NCI-H526 (cell line): ENCODE results near the gene TSSK1B.
"Not testable (repeated sequence)": the region's sequence is repeated elsewhere in the genome, so short reads cannot be mapped to it uniquely, and the experiment has no call there.

Source experiments
- DNase-seq, 2 experiments: peaks; one replicate each; lab custom pipeline; 2025; lab: John Stamatoyannopoulos, UW

TSSK1B gene

DNA sequence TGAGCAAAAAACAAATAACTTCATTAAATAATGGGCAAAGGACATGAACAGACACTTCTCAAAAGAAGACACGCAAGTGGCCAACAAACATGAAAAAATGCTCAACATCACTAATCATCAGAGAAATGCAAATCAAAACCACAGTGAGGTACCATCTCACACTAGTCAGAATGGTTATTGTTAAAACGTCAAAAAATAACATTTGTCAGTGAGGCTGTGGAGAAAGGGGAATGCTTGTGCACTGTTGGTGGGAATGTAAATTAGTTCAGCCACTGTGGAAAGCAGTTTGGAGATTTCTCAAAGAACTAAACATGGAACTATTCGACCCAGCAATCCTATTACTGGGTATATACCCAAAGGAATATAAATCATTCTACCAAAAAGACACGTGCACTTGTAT lies 36.8 kb downstream of the TSSK1B start:
- DNase-seq, result not testable (repeated sequence)

DNA sequence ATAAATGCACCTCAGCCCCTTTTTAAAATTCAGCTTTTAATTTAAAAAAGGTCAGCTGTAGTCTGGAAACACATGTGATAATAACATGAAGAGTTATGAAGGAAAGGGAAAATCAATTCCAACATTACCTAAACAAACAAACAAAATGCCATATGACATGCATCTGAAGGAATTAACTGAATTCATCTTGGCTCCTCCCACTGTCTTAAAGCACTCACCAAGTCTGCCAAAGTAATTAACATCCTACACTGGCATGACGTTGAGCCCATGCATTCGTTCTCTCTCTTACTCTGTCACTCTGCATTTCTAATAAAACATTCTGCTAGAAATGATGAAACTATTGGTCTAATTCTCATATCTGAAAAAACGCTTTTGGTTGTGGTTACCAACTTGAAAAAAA lies 37.7 kb downstream of the TSSK1B start:
- no peak for DNase-seq

DNA sequence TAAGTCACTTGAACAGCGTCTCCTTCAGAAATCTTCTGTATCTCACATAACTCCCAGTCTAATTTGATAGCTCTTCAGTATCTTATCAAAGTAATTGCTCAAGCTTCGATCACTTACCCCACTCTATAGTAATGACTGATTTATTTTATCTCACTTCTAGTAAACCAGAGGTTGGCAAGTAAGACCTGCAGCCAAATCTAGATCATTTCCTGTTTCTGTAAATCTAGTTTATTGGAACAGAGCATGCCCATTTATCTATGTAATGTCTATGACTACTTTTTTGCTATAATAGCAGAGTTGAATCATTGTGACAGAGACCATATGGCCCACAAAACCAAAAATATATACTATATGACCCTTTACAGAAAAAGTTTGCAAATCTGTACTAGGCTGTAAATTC lies 40.1 kb downstream of the TSSK1B start:
- DNase-seq, result no peak

DNA sequence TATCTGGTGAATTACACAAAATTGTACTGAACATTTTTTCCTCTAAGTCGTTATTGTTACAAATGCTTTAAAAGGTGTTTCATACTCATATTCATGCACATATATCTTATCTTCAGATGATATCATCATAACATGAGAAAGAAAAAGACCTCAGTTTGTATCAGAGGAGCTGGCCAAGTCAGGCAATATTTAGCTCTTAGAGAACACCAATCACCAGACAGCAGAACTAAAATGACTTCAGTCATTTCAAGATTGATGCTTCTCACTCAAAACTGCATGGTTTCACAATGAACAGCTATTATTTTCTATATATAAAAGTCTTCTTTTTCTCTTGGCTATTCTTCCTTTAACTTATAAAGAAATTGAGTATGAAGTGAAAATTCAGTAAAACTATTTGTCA lies 44.6 kb downstream of the TSSK1B start:
- DNase-seq, result no peak

DNA sequence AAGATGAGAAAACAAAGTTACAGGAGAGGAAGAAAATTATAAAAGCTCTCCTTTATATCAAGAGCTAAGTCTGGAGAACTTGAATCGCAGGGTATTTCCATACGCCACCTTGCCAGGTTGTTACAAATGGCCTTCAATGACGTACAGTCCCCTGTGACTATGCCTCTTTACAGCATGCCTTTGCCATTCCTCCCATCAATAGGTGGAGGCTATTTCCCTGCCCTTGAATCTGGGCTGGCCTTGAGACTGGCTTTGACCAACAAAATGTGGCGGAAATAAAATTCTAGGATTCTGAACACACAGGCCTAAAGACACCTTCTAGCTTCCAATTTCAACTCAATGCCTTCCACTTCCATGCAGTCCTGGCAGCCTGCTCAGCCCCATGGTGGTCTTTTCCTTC lies 45.7 kb downstream of the TSSK1B start:
- no peak for DNase-seq

DNA sequence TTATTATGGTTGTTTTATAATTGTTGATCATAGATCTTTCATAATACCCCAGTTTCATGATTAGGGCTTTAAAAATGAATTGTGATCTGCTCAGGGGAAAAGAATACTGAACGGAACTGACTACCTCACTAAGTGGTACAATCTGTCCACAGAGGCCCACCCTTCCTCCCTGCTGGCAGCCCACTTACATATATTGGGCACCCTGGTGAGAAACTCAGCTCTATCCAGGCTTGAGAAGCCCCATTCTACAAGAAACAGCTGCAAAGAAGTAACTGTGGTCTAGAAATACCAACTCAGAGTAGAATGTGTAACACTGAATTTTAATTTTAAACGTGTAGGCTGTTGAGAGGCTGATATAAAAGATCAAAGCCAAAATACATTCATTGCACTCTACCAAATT lies 46.9 kb downstream of the TSSK1B start:
- no peak for DNase-seq

DNA sequence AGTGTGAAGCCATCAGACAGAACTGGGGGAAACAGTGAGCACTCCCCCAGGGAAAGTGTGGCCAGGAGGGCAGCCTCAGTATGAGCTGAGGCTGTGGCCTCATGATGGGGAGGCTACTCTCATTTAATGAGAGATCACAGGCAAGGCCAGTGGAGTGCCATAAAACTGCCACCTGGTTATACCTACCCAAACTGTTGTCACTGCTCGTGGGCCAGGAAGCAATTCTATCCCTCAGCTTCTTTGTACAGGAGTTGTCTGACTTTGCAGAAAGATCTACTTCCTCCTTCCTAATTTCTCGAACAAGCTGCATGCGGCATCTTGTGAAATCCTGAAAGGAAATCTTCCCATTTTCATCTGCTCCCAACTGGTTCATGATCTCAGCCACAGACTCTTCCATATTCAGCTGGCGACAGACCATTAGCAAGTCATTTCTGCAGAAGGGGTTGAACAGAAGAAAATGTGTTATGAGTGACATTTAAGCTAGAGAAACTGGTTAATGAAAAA lies 50.0 kb downstream of the TSSK1B start:
- no peak for DNase-seq

DNA sequence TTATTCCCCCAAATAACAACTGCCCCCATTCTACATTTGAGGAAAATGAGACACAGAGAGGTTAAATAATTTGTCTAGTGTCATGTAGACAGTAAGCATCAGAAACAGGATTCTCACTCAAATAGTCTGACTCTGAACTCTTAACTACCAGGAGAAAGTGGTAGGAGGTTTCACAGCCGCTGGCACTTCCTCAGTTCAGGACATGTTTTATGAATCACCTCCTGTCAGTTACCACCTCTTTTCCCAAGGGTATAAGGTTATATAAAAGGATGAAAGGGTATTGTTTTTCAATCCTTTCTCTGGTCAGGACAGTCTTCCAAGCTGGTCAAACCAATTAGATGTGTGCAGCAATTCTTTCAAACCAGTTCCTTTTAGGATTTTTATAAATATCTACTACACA lies 52.1 kb downstream of the TSSK1B start:
- no peak for DNase-seq
